HG02884 (cell line): ENCODE data around the gene FITM1.

Experiments
- ATAC-seq: cut with Tn5 transposase; IDR thresholded peaks from one replicate; pipeline ENCODE4 v1.9.1; 2021; ENCODE audit warnings: mild to moderate bottlenecking, moderate library complexity; ENCODE audit not compliant: unreplicated experiment

FITM1 gene

GRCh38 chr14:24130380-24130716 is at the start of gene FITM1:
Gene FITM1 (plus strand): TSS chr14:24130659. CDS start chr14:24131564, 905 bp downstream.
- ATAC-seq = no peak

GRCh38 chr14:24080888-24081738 is 49.3 kb upstream of the FITM1 start:
- ATAC-seq = peak; percentile 91

GRCh38 chr14:24081739-24082211 is 48.7 kb upstream of the FITM1 start:
- no peak for ATAC-seq

GRCh38 chr14:24082411-24083080 is 47.9 kb upstream of the FITM1 start:
- no peak for ATAC-seq

GRCh38 chr14:24083462-24083861 is 47.0 kb upstream of the FITM1 start:
- ATAC-seq = no peak

- ATAC-seq = no peak
These were observed 46.0 kb upstream of the FITM1 start for GRCh38 chr14:24084440-24084839.

GRCh38 chr14:24085215-24085614 is 45.2 kb upstream of the FITM1 start:
- no peak for ATAC-seq

- no peak for ATAC-seq
These were observed 44.1 kb upstream of the FITM1 start for GRCh38 chr14:24086193-24086955.

- ATAC-seq = no peak
These were observed 43.5 kb upstream of the FITM1 start for GRCh38 chr14:24087004-24087403.

GRCh38 chr14:24088095-24088494 is 42.4 kb upstream of the FITM1 start:
- ATAC-seq = no peak

GRCh38 chr14:24089890-24090289 is 40.6 kb upstream of the FITM1 start:
- no peak for ATAC-seq

GRCh38 chr14:24092110-24092504 is 38.4 kb upstream of the FITM1 start:
- no peak for ATAC-seq

GRCh38 chr14:24092505-24093206 is 37.8 kb upstream of the FITM1 start:
- no peak for ATAC-seq

GRCh38 chr14:24093207-24093900 is 37.1 kb upstream of the FITM1 start:
- ATAC-seq = no peak

GRCh38 chr14:24093901-24094840 is 36.3 kb upstream of the FITM1 start, which contains the start of gene PCK2:
Gene PCK2 (plus strand): TSS chr14:24094311. CDS start chr14:24094406, 95 bp downstream.
- peak; percentile 33 for ATAC-seq

- ATAC-seq = peak; percentile 1
These were observed 35.6 kb upstream of the FITM1 start for GRCh38 chr14:24094841-24095270.

- ATAC-seq = peak; percentile 74
These were observed 35.0 kb upstream of the FITM1 start for GRCh38 chr14:24095271-24096068.

- no peak for ATAC-seq
These were observed 33.8 kb upstream of the FITM1 start for GRCh38 chr14:24096545-24097181.
